PC-3 (cell line): ENCODE results near the gene SLC8A3. TPM values are rescaled to one million over a fixed set of nuclear protein-coding genes. Genes with fewer than 3 reads are reported as not detected.

Experiments used
- ATAC-seq: fragments of 200-7000 bp; cut with Tn5 transposase; 2 replicates; pipeline ENCODE4 v1.9.1; 2020; ENCODE audit warnings: mild to moderate bottlenecking, moderate library complexity
- BruUV-seq: library from RNA; stranded (reverse); fragments of 400-500 nt; replicated peaks from 2 replicates; lab custom pipeline; 2021; lab: Mats Ljungman, UMichigan
- CTCF ChIA-PET: fragments of 300-600 bp; sonication (Branson Sonifier 250); formaldehyde crosslinking; loops from one replicate; lab custom pipeline; 2022; ENCODE audit warnings: antibody characterized with exemption; lab: Charles Lee
- POLR2A ChIA-PET: fragments of 300-600 bp; sonication (Branson Sonifier 250); formaldehyde crosslinking; loops from one replicate; lab custom pipeline; 2022; ENCODE audit warnings: antibody characterized with exemption; ENCODE audit not compliant: unreplicated experiment; lab: Charles Lee
- DNase-seq: peaks from one replicate; pipeline ENCODE4 v3.0.0-alpha.2; 2015
- H2AFZ ChIP-seq: fragments of 300-600 bp; sonication (generic); 2 replicates; pipeline ENCODE4 v1.6.0; 2016; ENCODE audit warnings: antibody characterized with exemption, low read length
- H3F3A ChIP-seq: fragments of 300-600 bp; sonication (generic); one replicate; pipeline ENCODE4 v1.6.0; 2017; ENCODE audit warnings: antibody characterized with exemption, low read length, control low read depth, mild to moderate bottlenecking; ENCODE audit not compliant: unreplicated experiment
- H3K27ac ChIP-seq: fragments of 300-600 bp; sonication (generic); 2 replicates; pipeline ENCODE4 v1.5.1; 2016; ENCODE audit warnings: mild to moderate bottlenecking, low read length
- H3K27me3 ChIP-seq: fragments of 300-600 bp; sonication (generic); 2 replicates; pipeline ENCODE4 v1.6.1; 2016; ENCODE audit warnings: low read length, mixed read lengths
- H3K36me3 ChIP-seq: fragments of 300-600 bp; sonication (generic); 2 replicates; pipeline ENCODE4 v1.6.1; 2016; ENCODE audit warnings: low read depth, mixed run types, low read length, mixed read lengths
- H3K4me1 ChIP-seq: fragments of 300-600 bp; sonication (generic); 2 replicates; pipeline ENCODE4 v1.5.1; 2016; ENCODE audit warnings: low read length; ENCODE audit not compliant: insufficient read depth
- H3K4me2 ChIP-seq: fragments of 300-600 bp; sonication (generic); 2 replicates; pipeline ENCODE4 v1.6.0; 2016; ENCODE audit warnings: low read length
- H3K4me3 ChIP-seq: fragments of 300-600 bp; sonication (generic); 2 replicates; pipeline ENCODE4 v1.5.1; 2016; ENCODE audit warnings: mild to moderate bottlenecking, low read length, mixed read lengths
- H3K79me2 ChIP-seq: fragments of 300-600 bp; sonication (generic); 2 replicates; pipeline ENCODE4 v1.6.1; 2017; ENCODE audit warnings: low read length, mixed read lengths
- H3K9ac ChIP-seq: fragments of 300-600 bp; sonication (generic); 2 replicates; pipeline ENCODE4 v1.6.0; 2016; ENCODE audit warnings: mild to moderate bottlenecking, low read length
- H3K9me2 ChIP-seq: fragments of 300-600 bp; sonication (generic); replicated peaks from 2 replicates; pipeline ENCODE4 v1.6.1; 2016; ENCODE audit warnings: mixed run types, low read length, mixed read lengths
- H3K9me3 ChIP-seq: fragments of 300-600 bp; sonication (generic); 2 replicates; pipeline ENCODE4 v1.6.1; 2016; ENCODE audit warnings: low read length, mixed read lengths
- H4K20me1 ChIP-seq: fragments of 300-600 bp; sonication (generic); 2 replicates; pipeline ENCODE4 v1.6.1; 2016; ENCODE audit warnings: low read length, mixed read lengths
- EZH2 ChIP-seq: fragments of 300-600 bp; sonication (generic); IDR thresholded peaks from one replicate; pipeline ENCODE4 v1.6.1; 2017; ENCODE audit warnings: antibody characterized with exemption, mild to moderate bottlenecking, low read length; ENCODE audit not compliant: unreplicated experiment
- EZH2phosphoT487 ChIP-seq: fragments of 300-600 bp; sonication (generic); IDR thresholded peaks from 2 replicates; pipeline ENCODE4 v1.6.1; 2018; ENCODE audit warnings: mild to moderate bottlenecking, antibody characterized with exemption, low read length, borderline replicate concordance
- intact Hi-C: fragments of 100-400 bp; cut with micrococcal nuclease; formaldehyde crosslinking; loops from 2 replicates; pipeline ENCODE4 v1.9.0; 2023
- total RNA-seq: library from RNA; depleted of rRNA; stranded (reverse); fragments of >200 nt; gene quantifications from 2 replicates; pipeline ENCODE4 v1.2.3, GENCODE V29; 2014; rRNA removed
- TF ChIP-seq, protein P1 (sequence below): fragments of 300-600 bp; sonication (generic); conservative IDR thresholded peaks from 2 replicates; pipeline ENCODE4 v1.5.1; 2017; ENCODE audit warnings: antibody characterized with exemption, low read depth, mild to moderate bottlenecking, low read length

Gene SLC8A3
- total RNA-seq, 1 experiment from 2014 or later = not detected

- DNase-seq = peak; percentile 63
- CTCF ChIA-PET = no interaction called here
- no TSS peak for BruUV-seq
- TF ChIP-seq, protein P1, sequence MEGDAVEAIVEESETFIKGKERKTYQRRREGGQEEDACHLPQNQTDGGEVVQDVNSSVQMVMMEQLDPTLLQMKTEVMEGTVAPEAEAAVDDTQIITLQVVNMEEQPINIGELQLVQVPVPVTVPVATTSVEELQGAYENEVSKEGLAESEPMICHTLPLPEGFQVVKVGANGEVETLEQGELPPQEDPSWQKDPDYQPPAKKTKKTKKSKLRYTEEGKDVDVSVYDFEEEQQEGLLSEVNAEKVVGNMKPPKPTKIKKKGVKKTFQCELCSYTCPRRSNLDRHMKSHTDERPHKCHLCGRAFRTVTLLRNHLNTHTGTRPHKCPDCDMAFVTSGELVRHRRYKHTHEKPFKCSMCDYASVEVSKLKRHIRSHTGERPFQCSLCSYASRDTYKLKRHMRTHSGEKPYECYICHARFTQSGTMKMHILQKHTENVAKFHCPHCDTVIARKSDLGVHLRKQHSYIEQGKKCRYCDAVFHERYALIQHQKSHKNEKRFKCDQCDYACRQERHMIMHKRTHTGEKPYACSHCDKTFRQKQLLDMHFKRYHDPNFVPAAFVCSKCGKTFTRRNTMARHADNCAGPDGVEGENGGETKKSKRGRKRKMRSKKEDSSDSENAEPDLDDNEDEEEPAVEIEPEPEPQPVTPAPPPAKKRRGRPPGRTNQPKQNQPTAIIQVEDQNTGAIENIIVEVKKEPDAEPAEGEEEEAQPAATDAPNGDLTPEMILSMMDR = no peak
- TF ChIP-seq EZH2 (no peak), EZH2phosphoT487 (no peak)
- no peak overlapping the region for H2AFZ ChIP-seq
- POLR2A ChIA-PET = no interaction called here
- ATAC-seq = no peak
- H3K9me3 ChIP-seq = no peaks in the 10 kb centered on the region
- peak overlapping the region; percentile 59; the same call in 1 of the 2 replicates for H3K9ac ChIP-seq
- H3K4me2 ChIP-seq = no peak overlapping the region
- intact Hi-C loops = no loop called here
- H3K27ac ChIP-seq = peak overlapping the region; percentile 79
- no peaks in the 10 kb centered on the region for H3F3A ChIP-seq
- no peak overlapping the region for H3K4me3 ChIP-seq
- no peaks in the 10 kb centered on the region for H4K20me1 ChIP-seq
- no peaks in the 10 kb centered on the region for H3K79me2 ChIP-seq
- no peaks in the 10 kb centered on the region for H3K36me3 ChIP-seq
- H3K27me3 ChIP-seq = peaks cover 64% of the 10 kb centered on the region
- peaks cover 18% of the 10 kb centered on the region for H3K4me1 ChIP-seq
- H3K9me2 ChIP-seq = no peaks in the 10 kb centered on the region
Observed at GRCh38 chr14:69997849-69998248, 190.9 kb downstream of the SLC8A3 start.

DNA sequence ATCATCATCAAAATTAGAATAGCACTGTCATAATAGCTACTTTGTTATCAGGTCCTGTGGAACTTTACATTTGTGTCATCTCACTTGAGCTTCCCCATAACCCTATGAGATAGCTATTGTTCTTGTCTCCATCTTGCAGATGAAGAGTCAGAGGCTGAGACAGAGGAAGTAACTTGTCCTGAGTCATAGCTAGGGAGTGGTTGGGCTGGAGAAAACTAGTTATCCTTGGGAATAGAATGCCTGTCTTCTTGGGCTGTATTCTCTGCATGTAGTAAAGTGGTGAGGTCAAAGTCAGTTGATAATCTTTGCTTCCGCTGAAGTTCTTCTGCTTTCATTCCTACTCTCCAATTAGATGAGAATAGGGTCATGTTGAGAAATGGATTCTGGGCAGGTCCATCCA, 192.5 kb downstream of the SLC8A3 start:
- H3K27ac ChIP-seq = peak overlapping the region; percentile 44
- H3K9ac ChIP-seq = peak overlapping the region; percentile 9; the same call in 1 of the 2 replicates
- peaks cover 64% of the 10 kb centered on the region for H3K27me3 ChIP-seq
- ATAC-seq (peak; percentile 58), DNase-seq (peak; percentile 63)
- TF ChIP-seq EZH2 (no peak), EZH2phosphoT487 (no peak)
- TF ChIP-seq, protein P1 = no peak
- H3K4me2 ChIP-seq = no peak overlapping the region
- no peaks in the 10 kb centered on the region for H3K9me3 ChIP-seq
- BruUV-seq = no TSS peak
- no peak overlapping the region for H3K4me3 ChIP-seq
- no peaks in the 10 kb centered on the region for H3F3A ChIP-seq
- no peaks in the 10 kb centered on the region for H3K36me3 ChIP-seq
- no peaks in the 10 kb centered on the region for H4K20me1 ChIP-seq
- intact Hi-C loops = no loop called here
- no peaks in the 10 kb centered on the region for H3K9me2 ChIP-seq
- H3K4me1 ChIP-seq = peaks cover 18% of the 10 kb centered on the region
- ChIA-PET POLR2A (no interaction called here), CTCF (no interaction called here)
- no peak overlapping the region for H2AFZ ChIP-seq
- no peaks in the 10 kb centered on the region for H3K79me2 ChIP-seq

Other genes starting within 250 kb of the SLC8A3 start
- gene COX16, start 170.7 kb upstream of the SLC8A3 start, total RNA-seq = 54.1 and 60.1 TPM in 2 replicates
- gene SYNJ2BP, start 228.1 kb upstream of the SLC8A3 start, total RNA-seq = 13.1 and 16.4 TPM in 2 replicates